ENCODE data around the gene PTPRD. TPM values are rescaled to one million over a fixed set of nuclear protein-coding genes. Genes with fewer than 3 reads are reported as not detected.
A peak's percentile ranks its signal among the peaks of the same experiment; 100 is the strongest.

Gene PTPRD
- total and polyA plus RNA-seq, 9 donors: 45.2 to 104 (median 80.0) TPM

- peak; percentile 8 for DNase-seq
- H3K27ac ChIP-seq (ENCODE audit: low read length): no peak overlapping the region
- WGBS (ENCODE audit: insufficient coverage): 40% methylated on average over 1 of the region's 2 CpGs
These were observed 1060.1 kb downstream of the PTPRD start for GRCh38 chr9:9552665-9553064.

GRCh38 chr9:9538766-9539165 is 1074.0 kb downstream of the PTPRD start:
- DNase-seq: no peak
- no peaks in the 10 kb centered on the region for H3K27me3 ChIP-seq (ENCODE audit: control insufficient read depth, insufficient read depth, low read length)
- no peaks in the 10 kb centered on the region for H3K36me3 ChIP-seq (ENCODE audit: control insufficient read depth, insufficient read depth, low read length)
- no peaks in the 10 kb centered on the region for H3K9me3 ChIP-seq (replicated peaks; ENCODE audit: control insufficient read depth, low read depth, low read length)
- H3K27ac ChIP-seq (ENCODE audit: low read length): no peak overlapping the region
- H3K4me1 ChIP-seq (ENCODE audit: control insufficient read depth, insufficient read depth, low read length): no peaks in the 10 kb centered on the region
- no peak overlapping the region for H3K4me3 ChIP-seq (ENCODE audit: low read length)

More at GRCh38 chr9:9552665-9553064, 1060.1 kb downstream of the PTPRD start:
- no peaks in the 10 kb centered on the region for H3K36me3 ChIP-seq (ENCODE audit: control insufficient read depth, insufficient read depth, low read length)
- no peaks in the 10 kb centered on the region for H3K9me3 ChIP-seq (replicated peaks; ENCODE audit: control insufficient read depth, low read depth, low read length)
- no peak overlapping the region for H3K4me3 ChIP-seq (ENCODE audit: low read length)
- H3K4me1 ChIP-seq (ENCODE audit: control insufficient read depth, insufficient read depth, low read length): no peaks in the 10 kb centered on the region
- no peaks in the 10 kb centered on the region for H3K27me3 ChIP-seq (ENCODE audit: control insufficient read depth, insufficient read depth, low read length)

- WGBS (ENCODE audit: insufficient coverage): 56% methylated on average over 1 of the region's 4 CpGs
- no peak overlapping the region for H3K4me3 ChIP-seq (ENCODE audit: low read length)
These were observed 1074.4 kb downstream of the PTPRD start for GRCh38 chr9:9538356-9538755.

GRCh38 chr9:9536523-9536922 is 1076.3 kb downstream of the PTPRD start:
- H3K9me3 ChIP-seq (replicated peaks; ENCODE audit: control insufficient read depth, low read depth, low read length): no peaks in the 10 kb centered on the region
- H3K36me3 ChIP-seq (ENCODE audit: control insufficient read depth, insufficient read depth, low read length): no peaks in the 10 kb centered on the region
- WGBS (ENCODE audit: insufficient coverage): 66% methylated on average over 6 of the region's 9 CpGs
- H3K27ac ChIP-seq (ENCODE audit: low read length): no peak overlapping the region
- no peaks in the 10 kb centered on the region for H3K4me1 ChIP-seq (ENCODE audit: control insufficient read depth, insufficient read depth, low read length)
- no peak overlapping the region for H3K4me3 ChIP-seq (ENCODE audit: low read length)
- DNase-seq: no peak
- H3K27me3 ChIP-seq (ENCODE audit: control insufficient read depth, insufficient read depth, low read length): no peaks in the 10 kb centered on the region

More at GRCh38 chr9:9538356-9538755, 1074.4 kb downstream of the PTPRD start:
- Histone ChIP-seq H3K27me3 (ENCODE audit: control insufficient read depth, insufficient read depth, low read length) (no peaks in the 10 kb centered on the region), H3K36me3 (ENCODE audit: control insufficient read depth, insufficient read depth, low read length) (no peaks in the 10 kb centered on the region), H3K27ac (ENCODE audit: low read length) (no peak overlapping the region), H3K4me1 (ENCODE audit: control insufficient read depth, insufficient read depth, low read length) (no peaks in the 10 kb centered on the region), H3K9me3 (replicated peaks; ENCODE audit: control insufficient read depth, low read depth, low read length) (no peaks in the 10 kb centered on the region)
- no peak for DNase-seq

GRCh38 chr9:9523476-9524139 is 1089.2 kb downstream of the PTPRD start:
- no peak overlapping the region for H3K27ac ChIP-seq (ENCODE audit: low read length)
- H3K36me3 ChIP-seq (ENCODE audit: control insufficient read depth, insufficient read depth, low read length): no peaks in the 10 kb centered on the region
- no peak overlapping the region for H3K4me3 ChIP-seq (ENCODE audit: low read length)
- no peaks in the 10 kb centered on the region for H3K9me3 ChIP-seq (replicated peaks; ENCODE audit: control insufficient read depth, low read depth, low read length)
- no peaks in the 10 kb centered on the region for H3K27me3 ChIP-seq (ENCODE audit: control insufficient read depth, insufficient read depth, low read length)
- no peak for DNase-seq
- no peaks in the 10 kb centered on the region for H3K4me1 ChIP-seq (ENCODE audit: control insufficient read depth, insufficient read depth, low read length)
- WGBS (ENCODE audit: insufficient coverage): 78% methylated on average over 4 of the region's 8 CpGs

- no peaks in the 10 kb centered on the region for H3K9me3 ChIP-seq (replicated peaks; ENCODE audit: control insufficient read depth, low read depth, low read length)
- DNase-seq: no peak
- H3K27ac ChIP-seq (ENCODE audit: low read length): no peak overlapping the region
- no peak overlapping the region for H3K4me3 ChIP-seq (ENCODE audit: low read length)
- no peaks in the 10 kb centered on the region for H3K27me3 ChIP-seq (ENCODE audit: control insufficient read depth, insufficient read depth, low read length)
- no CpG with 5 or more reads among the region's 1 CpG for WGBS (ENCODE audit: insufficient coverage)
- H3K36me3 ChIP-seq (ENCODE audit: control insufficient read depth, insufficient read depth, low read length): no peaks in the 10 kb centered on the region
- H3K4me1 ChIP-seq (ENCODE audit: control insufficient read depth, insufficient read depth, low read length): no peaks in the 10 kb centered on the region
These were observed 1090.4 kb downstream of the PTPRD start for GRCh38 chr9:9522406-9522805.

- H3K36me3 ChIP-seq (ENCODE audit: control insufficient read depth, insufficient read depth, low read length): no peaks in the 10 kb centered on the region
- 25% methylated on average over 3 of the region's 5 CpGs for WGBS (ENCODE audit: insufficient coverage)
- no peaks in the 10 kb centered on the region for H3K9me3 ChIP-seq (replicated peaks; ENCODE audit: control insufficient read depth, low read depth, low read length)
- no peak for DNase-seq
- no peaks in the 10 kb centered on the region for H3K4me1 ChIP-seq (ENCODE audit: control insufficient read depth, insufficient read depth, low read length)
- no peak overlapping the region for H3K27ac ChIP-seq (ENCODE audit: low read length)
- no peak overlapping the region for H3K4me3 ChIP-seq (ENCODE audit: low read length)
- H3K27me3 ChIP-seq (ENCODE audit: control insufficient read depth, insufficient read depth, low read length): no peaks in the 10 kb centered on the region
These were observed 1091.6 kb downstream of the PTPRD start for GRCh38 chr9:9521033-9521779.

GRCh38 chr9:9504869-9505268 is 1107.9 kb downstream of the PTPRD start:
- Histone ChIP-seq H3K27me3 (ENCODE audit: control insufficient read depth, insufficient read depth, low read length) (no peaks in the 10 kb centered on the region), H3K27ac (ENCODE audit: low read length) (no peak overlapping the region), H3K9me3 (replicated peaks; ENCODE audit: control insufficient read depth, low read depth, low read length) (no peaks in the 10 kb centered on the region), H3K4me3 (ENCODE audit: low read length) (no peak overlapping the region), H3K36me3 (ENCODE audit: control insufficient read depth, insufficient read depth, low read length) (no peaks in the 10 kb centered on the region), H3K4me1 (ENCODE audit: control insufficient read depth, insufficient read depth, low read length) (no peaks in the 10 kb centered on the region)
- WGBS (ENCODE audit: insufficient coverage): no CpG with 5 or more reads among the region's 1 CpG
- no peak for DNase-seq

GRCh38 chr9:9499546-9499945 is 1113.3 kb downstream of the PTPRD start:
- Histone ChIP-seq H3K27ac (ENCODE audit: low read length) (no peak overlapping the region), H3K4me3 (ENCODE audit: low read length) (no peak overlapping the region)
- DNase-seq: no peak

GRCh38 chr9:9498846-9499245 is 1114.0 kb downstream of the PTPRD start:
- H3K36me3 ChIP-seq (ENCODE audit: control insufficient read depth, insufficient read depth, low read length): no peaks in the 10 kb centered on the region
- no CpG with 5 or more reads among the region's 2 CpGs for WGBS (ENCODE audit: insufficient coverage)

More at GRCh38 chr9:9499546-9499945, 1113.3 kb downstream of the PTPRD start:
- peaks cover 3% of the 10 kb centered on the region for H3K9me3 ChIP-seq (replicated peaks; ENCODE audit: control insufficient read depth, low read depth, low read length)
- H3K4me1 ChIP-seq (ENCODE audit: control insufficient read depth, insufficient read depth, low read length): no peaks in the 10 kb centered on the region
- H3K36me3 ChIP-seq (ENCODE audit: control insufficient read depth, insufficient read depth, low read length): no peaks in the 10 kb centered on the region
- no peaks in the 10 kb centered on the region for H3K27me3 ChIP-seq (ENCODE audit: control insufficient read depth, insufficient read depth, low read length)

More at GRCh38 chr9:9498846-9499245, 1114.0 kb downstream of the PTPRD start:
- DNase-seq: no peak
- peaks cover 3% of the 10 kb centered on the region for H3K9me3 ChIP-seq (replicated peaks; ENCODE audit: control insufficient read depth, low read depth, low read length)
- no peak overlapping the region for H3K4me3 ChIP-seq (ENCODE audit: low read length)
- no peaks in the 10 kb centered on the region for H3K27me3 ChIP-seq (ENCODE audit: control insufficient read depth, insufficient read depth, low read length)
- H3K4me1 ChIP-seq (ENCODE audit: control insufficient read depth, insufficient read depth, low read length): no peaks in the 10 kb centered on the region
- no peak overlapping the region for H3K27ac ChIP-seq (ENCODE audit: low read length)
